ENCODE results near the gene P2RX7. TPM values are rescaled to one million over a fixed set of nuclear protein-coding genes. Genes with fewer than 3 reads are reported as not detected.
"Not testable (repeated sequence)": the region's sequence is repeated elsewhere in the genome, so short reads cannot be mapped to it uniquely, and the experiment has no call there.

P2RX7 gene
- total RNA-seq, 1 experiment from 2014 or later: 0.55 TPM

DNA sequence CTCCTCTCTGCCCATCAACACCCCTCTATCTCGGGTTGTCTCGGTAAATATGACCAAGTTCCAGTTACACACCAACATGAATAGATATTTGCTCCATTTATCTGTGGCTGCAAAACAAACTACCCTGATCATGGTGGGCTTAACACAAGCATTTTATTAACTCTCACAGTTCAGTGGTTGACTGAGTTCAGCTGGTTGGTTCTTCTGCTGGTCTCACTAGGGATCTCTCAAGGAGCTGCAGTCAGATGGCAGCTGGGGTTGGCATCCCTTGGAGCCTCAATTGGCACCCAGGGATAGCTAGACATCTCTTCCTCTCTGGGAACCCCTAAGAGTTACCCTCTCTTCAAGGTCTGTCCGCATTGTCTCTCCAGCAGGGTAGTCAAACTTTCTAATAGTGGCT, 25.4 kb downstream of the P2RX7 start:
- TF ChIP-seq NR1H2 (CRISPR knock-in tag; IDR thresholded peaks at IDR 0.05): no peak
- TF ChIP-seq, protein P1, sequence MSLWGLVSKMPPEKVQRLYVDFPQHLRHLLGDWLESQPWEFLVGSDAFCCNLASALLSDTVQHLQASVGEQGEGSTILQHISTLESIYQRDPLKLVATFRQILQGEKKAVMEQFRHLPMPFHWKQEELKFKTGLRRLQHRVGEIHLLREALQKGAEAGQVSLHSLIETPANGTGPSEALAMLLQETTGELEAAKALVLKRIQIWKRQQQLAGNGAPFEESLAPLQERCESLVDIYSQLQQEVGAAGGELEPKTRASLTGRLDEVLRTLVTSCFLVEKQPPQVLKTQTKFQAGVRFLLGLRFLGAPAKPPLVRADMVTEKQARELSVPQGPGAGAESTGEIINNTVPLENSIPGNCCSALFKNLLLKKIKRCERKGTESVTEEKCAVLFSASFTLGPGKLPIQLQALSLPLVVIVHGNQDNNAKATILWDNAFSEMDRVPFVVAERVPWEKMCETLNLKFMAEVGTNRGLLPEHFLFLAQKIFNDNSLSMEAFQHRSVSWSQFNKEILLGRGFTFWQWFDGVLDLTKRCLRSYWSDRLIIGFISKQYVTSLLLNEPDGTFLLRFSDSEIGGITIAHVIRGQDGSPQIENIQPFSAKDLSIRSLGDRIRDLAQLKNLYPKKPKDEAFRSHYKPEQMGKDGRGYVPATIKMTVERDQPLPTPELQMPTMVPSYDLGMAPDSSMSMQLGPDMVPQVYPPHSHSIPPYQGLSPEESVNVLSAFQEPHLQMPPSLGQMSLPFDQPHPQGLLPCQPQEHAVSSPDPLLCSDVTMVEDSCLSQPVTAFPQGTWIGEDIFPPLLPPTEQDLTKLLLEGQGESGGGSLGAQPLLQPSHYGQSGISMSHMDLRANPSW (CRISPR knock-in tag; conservative IDR thresholded peaks at IDR 0.05; ENCODE audit: low read depth): no peak
- TF ChIP-seq, protein P2, sequence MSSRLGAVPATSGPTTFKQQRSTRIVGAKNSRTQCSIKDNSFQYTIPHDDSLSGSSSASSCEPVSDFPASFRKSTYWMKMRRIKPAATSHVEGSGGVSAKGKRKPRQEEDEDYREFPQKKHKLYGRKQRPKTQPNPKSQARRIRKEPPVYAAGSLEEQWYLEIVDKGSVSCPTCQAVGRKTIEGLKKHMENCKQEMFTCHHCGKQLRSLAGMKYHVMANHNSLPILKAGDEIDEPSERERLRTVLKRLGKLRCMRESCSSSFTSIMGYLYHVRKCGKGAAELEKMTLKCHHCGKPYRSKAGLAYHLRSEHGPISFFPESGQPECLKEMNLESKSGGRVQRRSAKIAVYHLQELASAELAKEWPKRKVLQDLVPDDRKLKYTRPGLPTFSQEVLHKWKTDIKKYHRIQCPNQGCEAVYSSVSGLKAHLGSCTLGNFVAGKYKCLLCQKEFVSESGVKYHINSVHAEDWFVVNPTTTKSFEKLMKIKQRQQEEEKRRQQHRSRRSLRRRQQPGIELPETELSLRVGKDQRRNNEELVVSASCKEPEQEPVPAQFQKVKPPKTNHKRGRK (CRISPR knock-in tag; IDR thresholded peaks at IDR 0.05; ENCODE audit: borderline replicate concordance): no peak
- TF ChIP-seq, protein P3, sequence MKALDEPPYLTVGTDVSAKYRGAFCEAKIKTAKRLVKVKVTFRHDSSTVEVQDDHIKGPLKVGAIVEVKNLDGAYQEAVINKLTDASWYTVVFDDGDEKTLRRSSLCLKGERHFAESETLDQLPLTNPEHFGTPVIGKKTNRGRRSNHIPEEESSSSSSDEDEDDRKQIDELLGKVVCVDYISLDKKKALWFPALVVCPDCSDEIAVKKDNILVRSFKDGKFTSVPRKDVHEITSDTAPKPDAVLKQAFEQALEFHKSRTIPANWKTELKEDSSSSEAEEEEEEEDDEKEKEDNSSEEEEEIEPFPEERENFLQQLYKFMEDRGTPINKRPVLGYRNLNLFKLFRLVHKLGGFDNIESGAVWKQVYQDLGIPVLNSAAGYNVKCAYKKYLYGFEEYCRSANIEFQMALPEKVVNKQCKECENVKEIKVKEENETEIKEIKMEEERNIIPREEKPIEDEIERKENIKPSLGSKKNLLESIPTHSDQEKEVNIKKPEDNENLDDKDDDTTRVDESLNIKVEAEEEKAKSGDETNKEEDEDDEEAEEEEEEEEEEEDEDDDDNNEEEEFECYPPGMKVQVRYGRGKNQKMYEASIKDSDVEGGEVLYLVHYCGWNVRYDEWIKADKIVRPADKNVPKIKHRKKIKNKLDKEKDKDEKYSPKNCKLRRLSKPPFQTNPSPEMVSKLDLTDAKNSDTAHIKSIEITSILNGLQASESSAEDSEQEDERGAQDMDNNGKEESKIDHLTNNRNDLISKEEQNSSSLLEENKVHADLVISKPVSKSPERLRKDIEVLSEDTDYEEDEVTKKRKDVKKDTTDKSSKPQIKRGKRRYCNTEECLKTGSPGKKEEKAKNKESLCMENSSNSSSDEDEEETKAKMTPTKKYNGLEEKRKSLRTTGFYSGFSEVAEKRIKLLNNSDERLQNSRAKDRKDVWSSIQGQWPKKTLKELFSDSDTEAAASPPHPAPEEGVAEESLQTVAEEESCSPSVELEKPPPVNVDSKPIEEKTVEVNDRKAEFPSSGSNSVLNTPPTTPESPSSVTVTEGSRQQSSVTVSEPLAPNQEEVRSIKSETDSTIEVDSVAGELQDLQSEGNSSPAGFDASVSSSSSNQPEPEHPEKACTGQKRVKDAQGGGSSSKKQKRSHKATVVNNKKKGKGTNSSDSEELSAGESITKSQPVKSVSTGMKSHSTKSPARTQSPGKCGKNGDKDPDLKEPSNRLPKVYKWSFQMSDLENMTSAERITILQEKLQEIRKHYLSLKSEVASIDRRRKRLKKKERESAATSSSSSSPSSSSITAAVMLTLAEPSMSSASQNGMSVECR (CRISPR knock-in tag; IDR thresholded peaks at IDR 0.05; ENCODE audit: borderline replicate concordance): no peak
- no peak for TF ChIP-seq RELA (CRISPR knock-in tag; IDR thresholded peaks at IDR 0.05; ENCODE audit: borderline replicate concordance)
- no peak for TF ChIP-seq NFATC4 (CRISPR knock-in tag; IDR thresholded peaks at IDR 0.05)
- TF ChIP-seq CREB1 (CRISPR knock-in tag; IDR thresholded peaks at IDR 0.05): no peak
- TF ChIP-seq GABPB1 (CRISPR knock-in tag; IDR thresholded peaks at IDR 0.05): no peak
- TF ChIP-seq, protein P4, sequence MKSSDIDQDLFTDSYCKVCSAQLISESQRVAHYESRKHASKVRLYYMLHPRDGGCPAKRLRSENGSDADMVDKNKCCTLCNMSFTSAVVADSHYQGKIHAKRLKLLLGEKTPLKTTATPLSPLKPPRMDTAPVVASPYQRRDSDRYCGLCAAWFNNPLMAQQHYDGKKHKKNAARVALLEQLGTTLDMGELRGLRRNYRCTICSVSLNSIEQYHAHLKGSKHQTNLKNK (CRISPR knock-in tag; IDR thresholded peaks at IDR 0.05): no peak
- TF ChIP-seq SOX15 (CRISPR knock-in tag; IDR thresholded peaks at IDR 0.05): no peak
- TF ChIP-seq, protein P5, sequence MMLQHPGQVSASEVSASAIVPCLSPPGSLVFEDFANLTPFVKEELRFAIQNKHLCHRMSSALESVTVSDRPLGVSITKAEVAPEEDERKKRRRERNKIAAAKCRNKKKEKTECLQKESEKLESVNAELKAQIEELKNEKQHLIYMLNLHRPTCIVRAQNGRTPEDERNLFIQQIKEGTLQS (CRISPR knock-in tag; conservative IDR thresholded peaks at IDR 0.05): no peak
- TF ChIP-seq TEAD1 (CRISPR knock-in tag; IDR thresholded peaks at IDR 0.05): no peak
- TF ChIP-seq TCF7 (CRISPR knock-in tag; IDR thresholded peaks at IDR 0.05; ENCODE audit: low read depth): no peak
- no peak for TF ChIP-seq TEAD4 (CRISPR knock-in tag; IDR thresholded peaks at IDR 0.05)
- ATAC-seq: no peak
- CTCF ChIA-PET: no interaction called here
- Mint-ChIP-seq H3K27ac (no peak overlapping the region), H3K36me3 (no peaks in the 10 kb centered on the region; the same call in 1 of the 2 replicates), H3K4me3 (no peak overlapping the region), H3K4me1 (peaks cover 19% of the 10 kb centered on the region), H3K27me3 (ENCODE audit: low read depth) (peaks cover 9% of the 10 kb centered on the region), H3K9me3 (peaks cover 14% of the 10 kb centered on the region)
- POLR2A ChIA-PET: interaction anchor here (0.5 kb wide), 1 partner anchor 75 kb away, joined by 3 read pairs; no protein-coding TSS in a partner anchor
- DNase-seq (ENCODE audit: low spot score): no peak

DNA sequence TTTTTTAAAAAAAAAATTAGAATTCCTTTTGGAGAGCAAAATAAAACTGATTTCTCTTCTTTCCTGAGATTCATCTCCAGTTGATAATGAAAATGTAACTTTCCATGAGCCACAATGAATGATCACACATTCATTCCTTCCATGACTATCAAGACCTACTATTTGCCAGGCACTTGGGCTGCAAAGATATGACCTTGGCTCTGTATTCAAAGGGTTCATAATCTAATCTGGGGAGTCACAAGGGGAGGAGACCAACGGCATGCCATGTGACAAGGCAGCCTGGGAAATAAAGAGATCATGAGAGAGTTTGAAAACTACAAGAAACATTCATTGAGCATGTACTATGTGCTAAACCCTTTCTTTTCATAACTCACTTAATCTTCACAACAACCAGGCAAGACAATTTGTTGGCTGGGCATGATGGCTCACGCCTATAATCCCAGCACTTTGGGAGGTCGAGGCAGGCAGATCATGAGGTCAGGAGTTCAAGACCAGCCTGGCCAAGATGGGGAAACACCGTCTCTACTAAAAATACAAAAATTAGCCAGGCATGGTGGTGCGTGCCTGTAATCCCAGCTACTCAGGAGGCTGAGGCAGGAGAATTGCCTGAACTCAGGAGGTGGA, 26.2 kb downstream of the P2RX7 start:
- ATAC-seq; H3K27me3 Mint-ChIP-seq (ENCODE audit: low read depth); H3K27ac Mint-ChIP-seq; H3K36me3 Mint-ChIP-seq; DNase-seq (ENCODE audit: low spot score); POLR2A ChIA-PET; H3K4me3 Mint-ChIP-seq: not testable (repeated sequence)
- Mint-ChIP-seq H3K9me3 (peaks cover 14% of the 10 kb centered on the region), H3K4me1 (peaks cover 19% of the 10 kb centered on the region)
- CTCF ChIA-PET: interaction anchor here (0.7 kb wide), 1 partner anchor 137 kb away, joined by 3 read pairs; no protein-coding TSS in a partner anchor
